NT2/D1 (cell line): ENCODE results near the gene GPR15.

Source experiments
- DNase-seq: peaks from one replicate; pipeline ENCODE4 v3.0.0-alpha.2; 2011; ENCODE audit warnings: low read depth, low spot score
- H3K27me3 ChIP-seq: 2 replicates; pipeline ENCODE4 v1.6.0; 2011; ENCODE audit warnings: mild to moderate bottlenecking; ENCODE audit not compliant: insufficient read length, insufficient read depth
- H3K36me3 ChIP-seq: 2 replicates; pipeline ENCODE4 v1.6.1; 2011; ENCODE audit warnings: mild to moderate bottlenecking, low read length, mixed read lengths; ENCODE audit not compliant: insufficient read depth, insufficient read length
- H3K4me1 ChIP-seq: 2 replicates; pipeline ENCODE4 v1.5.1; 2011; ENCODE audit not compliant: insufficient read depth, insufficient read length
- H3K4me3 ChIP-seq: 2 replicates; pipeline ENCODE4 v1.5.1; 2011; ENCODE audit warnings: low read depth; ENCODE audit not compliant: insufficient read length
- H3K9ac ChIP-seq: 2 replicates; pipeline ENCODE4 v1.6.0; 2011; ENCODE audit warnings: low read depth; ENCODE audit not compliant: insufficient read length
- H3K9me3 ChIP-seq: 2 replicates; pipeline ENCODE4 v1.5.1; 2011; ENCODE audit warnings: mild to moderate bottlenecking, low read length; ENCODE audit not compliant: insufficient read depth
- SUZ12 ChIP-seq: IDR thresholded peaks from 2 replicates; pipeline ENCODE4 v1.6.1; 2011; ENCODE audit not compliant: insufficient read length, insufficient read depth; ENCODE audit errors: extremely low read depth
- YY1 ChIP-seq: IDR thresholded peaks from 2 replicates; pipeline ENCODE4 v1.6.1; 2011; ENCODE audit not compliant: insufficient read length, insufficient read depth
- ZNF274 ChIP-seq: IDR thresholded peaks from 2 replicates; pipeline ENCODE4 v1.6.1; 2011; ENCODE audit warnings: mild to moderate bottlenecking, low read depth, low read length

The GPR15 gene

DNA sequence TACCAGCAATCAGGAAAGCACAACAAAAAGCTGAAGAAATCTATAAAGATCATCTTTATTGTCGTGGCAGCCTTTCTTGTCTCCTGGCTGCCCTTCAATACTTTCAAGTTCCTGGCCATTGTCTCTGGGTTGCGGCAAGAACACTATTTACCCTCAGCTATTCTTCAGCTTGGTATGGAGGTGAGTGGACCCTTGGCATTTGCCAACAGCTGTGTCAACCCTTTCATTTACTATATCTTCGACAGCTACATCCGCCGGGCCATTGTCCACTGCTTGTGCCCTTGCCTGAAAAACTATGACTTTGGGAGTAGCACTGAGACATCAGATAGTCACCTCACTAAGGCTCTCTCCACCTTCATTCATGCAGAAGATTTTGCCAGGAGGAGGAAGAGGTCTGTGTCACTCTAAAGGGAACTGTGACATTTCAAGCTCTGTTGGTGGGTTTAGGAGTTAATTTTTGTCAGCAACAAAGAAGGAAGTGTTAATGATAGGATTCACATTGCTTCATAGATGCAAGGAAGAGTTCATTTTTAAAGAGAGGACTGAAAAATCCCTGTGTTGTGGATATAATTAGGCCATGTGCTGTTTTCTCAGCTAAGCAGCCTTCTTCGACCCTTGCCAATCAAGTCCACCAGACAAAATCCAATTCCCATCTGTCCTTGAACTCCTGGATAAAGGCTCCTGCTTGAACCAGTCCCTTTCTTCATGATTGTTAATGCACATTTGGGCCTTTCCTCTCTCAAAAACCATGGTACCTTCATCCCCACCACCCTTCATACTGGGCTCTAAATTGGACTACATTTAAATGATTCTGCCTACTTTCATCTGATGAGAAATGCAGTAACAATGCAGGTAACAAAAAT lies 1.2 kb downstream of the GPR15 start:
- no peaks in the 10 kb centered on the region for H3K36me3 ChIP-seq
- H3K27me3 ChIP-seq = no peaks in the 10 kb centered on the region
- H3K9ac ChIP-seq = no peak overlapping the region
- no peak overlapping the region for H3K4me3 ChIP-seq
- no peaks in the 10 kb centered on the region for H3K4me1 ChIP-seq
- TF ChIP-seq ZNF274 = no peak
- TF ChIP-seq YY1 = no peak
- TF ChIP-seq SUZ12 = no peak
- H3K9me3 ChIP-seq = no peaks in the 10 kb centered on the region
- DNase-seq = no peak

DNA sequence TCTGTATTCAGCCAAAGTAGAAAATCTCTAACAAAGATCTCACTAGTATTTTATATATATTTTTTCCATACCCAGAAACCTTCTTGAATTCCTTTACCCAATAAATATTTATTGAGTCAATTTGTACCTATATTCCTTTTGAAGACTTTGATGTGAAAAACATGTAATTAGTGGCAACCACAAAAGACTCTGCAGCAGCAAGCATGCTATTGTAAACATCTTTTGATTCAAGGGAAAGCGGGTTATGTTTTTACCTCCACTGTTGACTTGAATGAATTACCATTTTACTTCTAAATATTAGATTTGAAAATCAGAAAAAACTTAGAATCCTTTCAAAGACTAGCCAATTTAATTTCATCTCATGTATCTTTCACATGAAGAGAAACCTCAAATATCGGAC lies 2.4 kb downstream of the GPR15 start:
- Histone ChIP-seq H3K9me3 (no peaks in the 10 kb centered on the region), H3K36me3 (no peaks in the 10 kb centered on the region), H3K4me1 (no peaks in the 10 kb centered on the region), H3K4me3 (no peak overlapping the region), H3K9ac (no peak overlapping the region), H3K27me3 (no peaks in the 10 kb centered on the region)
- TF ChIP-seq SUZ12 (no peak), YY1 (no peak), ZNF274 (no peak)
- no peak for DNase-seq

DNA sequence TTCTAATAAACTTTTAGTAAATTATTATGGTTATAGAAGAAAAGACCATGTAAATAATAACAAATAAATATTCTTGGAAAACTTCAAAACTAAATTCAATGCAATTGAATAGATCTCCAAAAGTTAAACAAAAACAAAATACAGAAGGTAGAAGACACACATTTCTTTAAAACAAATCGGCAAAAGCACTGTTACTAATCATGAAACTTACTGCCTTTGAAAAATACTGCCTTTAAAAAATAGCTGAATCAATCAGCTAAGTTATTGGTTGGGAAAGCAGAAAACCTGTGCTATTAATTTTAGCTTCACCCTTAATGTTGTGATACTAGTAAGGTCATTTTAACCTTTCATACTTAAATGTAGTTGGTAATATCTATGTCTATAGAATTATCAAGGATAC lies 3.0 kb downstream of the GPR15 start:
- no peak for DNase-seq
- no peaks in the 10 kb centered on the region for H3K27me3 ChIP-seq
- H3K9me3 ChIP-seq = no peaks in the 10 kb centered on the region
- H3K9ac ChIP-seq = no peak overlapping the region
- H3K36me3 ChIP-seq = no peaks in the 10 kb centered on the region
- no peak overlapping the region for H3K4me3 ChIP-seq
- no peaks in the 10 kb centered on the region for H3K4me1 ChIP-seq
- TF ChIP-seq YY1 = no peak
- TF ChIP-seq ZNF274 = no peak
- no peak for TF ChIP-seq SUZ12

DNA sequence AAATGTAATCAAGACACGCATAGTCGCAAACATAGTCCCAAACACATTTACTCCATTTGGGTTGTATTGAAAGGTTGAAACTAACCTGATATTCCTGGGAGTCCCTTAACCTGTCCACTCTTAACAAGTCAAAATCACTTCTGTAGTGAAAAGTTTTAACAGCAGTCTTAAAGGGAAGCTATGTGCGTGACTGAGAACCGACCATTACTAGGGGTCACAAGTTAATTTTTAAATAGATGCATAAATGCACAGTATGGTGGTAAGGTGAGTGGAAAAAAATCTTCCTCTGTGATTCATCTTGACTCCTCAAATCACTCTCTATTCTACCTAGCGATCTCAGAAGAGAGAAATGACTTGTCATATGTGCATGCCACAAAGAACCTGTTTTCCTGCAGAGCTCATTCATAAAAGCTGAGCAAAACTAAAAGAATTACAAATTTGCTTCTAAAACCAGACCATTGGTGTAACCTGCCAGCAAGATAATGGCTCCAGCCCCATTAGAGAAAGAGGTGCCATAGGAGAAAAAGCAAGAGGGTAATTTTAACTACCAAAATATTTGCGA lies 4.8 kb downstream of the GPR15 start:
- no peak overlapping the region for H3K4me3 ChIP-seq
- H3K4me1 ChIP-seq = no peaks in the 10 kb centered on the region

DNA sequence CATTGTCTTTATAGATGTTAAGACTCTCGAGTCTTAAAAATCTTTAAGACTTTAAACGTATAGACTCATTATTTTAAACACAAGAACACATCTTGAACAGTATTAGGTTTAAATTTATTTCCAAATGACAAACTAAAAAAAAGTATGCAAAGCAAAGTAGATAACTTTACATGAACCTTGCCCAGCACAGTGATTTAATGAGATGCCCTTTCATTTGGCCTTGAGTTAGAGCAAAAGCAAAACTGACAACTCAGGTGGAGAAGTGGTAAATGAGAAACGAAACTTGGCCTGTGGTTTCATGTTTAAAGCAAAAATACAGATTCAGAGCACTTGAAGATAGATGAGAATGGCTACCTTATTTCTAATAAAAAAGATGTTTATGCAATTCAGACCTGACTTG lies 8.6 kb downstream of the GPR15 start:
- H3K27me3 ChIP-seq = no peaks in the 10 kb centered on the region

More for the DNA sequence above, 4.8 kb downstream of the GPR15 start:
- Histone ChIP-seq H3K36me3 (no peaks in the 10 kb centered on the region), H3K27me3 (no peaks in the 10 kb centered on the region), H3K9ac (no peak overlapping the region), H3K9me3 (no peaks in the 10 kb centered on the region; the same call in 1 of the 2 replicates)
- TF ChIP-seq YY1 (no peak), ZNF274 (no peak), SUZ12 (no peak)
- DNase-seq = no peak

DNA sequence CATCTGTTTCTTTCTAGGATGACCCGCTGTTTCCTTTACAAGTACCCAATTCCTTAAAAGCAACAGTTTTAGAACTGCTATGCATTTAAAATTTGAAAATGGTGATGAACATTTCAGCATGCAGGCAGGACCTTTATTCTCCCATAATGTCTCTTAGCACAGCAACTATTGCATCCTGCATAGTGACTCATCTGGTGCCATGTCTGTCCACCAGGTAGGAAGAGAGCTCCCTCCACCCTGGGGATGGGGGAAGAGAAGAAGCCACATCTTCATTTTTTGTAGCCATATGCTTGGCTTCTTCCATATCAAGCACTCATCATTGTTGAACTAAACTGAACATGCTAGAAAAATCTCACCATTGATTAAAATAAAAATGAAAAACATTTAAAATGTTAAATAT lies 9.9 kb downstream of the GPR15 start:
- Histone ChIP-seq H3K4me1 (no peaks in the 10 kb centered on the region), H3K9me3 (no peaks in the 10 kb centered on the region; the same call in 1 of the 2 replicates), H3K9ac (no peak overlapping the region), H3K4me3 (no peak overlapping the region), H3K27me3 (no peaks in the 10 kb centered on the region), H3K36me3 (no peaks in the 10 kb centered on the region)
- TF ChIP-seq YY1 (no peak), ZNF274 (no peak), SUZ12 (no peak)
- no peak for DNase-seq

More for the DNA sequence above, 8.6 kb downstream of the GPR15 start:
- H3K4me1 ChIP-seq = no peaks in the 10 kb centered on the region
- H3K9ac ChIP-seq = no peak overlapping the region
- no peak for TF ChIP-seq ZNF274
- TF ChIP-seq YY1 = no peak
- no peak for TF ChIP-seq SUZ12
- H3K4me3 ChIP-seq = no peak overlapping the region
- no peak for DNase-seq
- H3K36me3 ChIP-seq = no peaks in the 10 kb centered on the region
- no peaks in the 10 kb centered on the region; the same call in 1 of the 2 replicates for H3K9me3 ChIP-seq

DNA sequence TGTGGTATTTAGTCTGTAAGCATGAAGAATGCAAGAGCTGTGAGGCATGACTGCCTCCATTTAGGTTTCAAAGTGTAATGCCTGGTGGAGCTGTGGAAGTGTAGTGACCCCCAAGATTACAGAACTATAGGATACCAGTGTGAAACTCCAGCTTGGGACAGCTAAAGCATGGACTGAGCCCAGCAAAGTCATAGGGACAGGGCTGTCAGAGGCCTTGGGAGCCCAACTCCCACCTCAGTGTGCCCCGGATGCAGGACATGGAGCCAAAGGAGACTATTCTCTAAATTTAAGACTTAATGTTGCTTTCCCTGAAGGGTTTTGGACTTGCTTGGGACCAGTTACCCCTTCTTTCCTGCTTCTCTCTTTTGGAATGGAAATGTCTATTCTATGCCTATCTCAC lies 10.8 kb downstream of the GPR15 start:
- Histone ChIP-seq H3K27me3 (no peaks in the 10 kb centered on the region), H3K4me1 (no peaks in the 10 kb centered on the region), H3K9ac (no peak overlapping the region), H3K9me3 (no peaks in the 10 kb centered on the region; the same call in 1 of the 2 replicates), H3K36me3 (no peaks in the 10 kb centered on the region), H3K4me3 (no peak overlapping the region)
- DNase-seq = no peak
- no peak for TF ChIP-seq YY1
- no peak for TF ChIP-seq ZNF274
